ENCODE results near the gene SLC26A6.

- TF ChIP-seq POLR2AphosphoS5 (IDR thresholded peaks at IDR 0.05; ENCODE audit: low read depth, low read length) (no peak), CTCF (IDR thresholded peaks at IDR 0.05 in 2 of 3, conservative IDR thresholded peaks at IDR 0.05 in 1 of 3; ENCODE audit: borderline replicate concordance in 1 of 3, insufficient read depth in 1 of 3, low read depth in 2 of 3, low read length in 2 of 3) (no peak)
Measured at GRCh38 chr3:48619541-48620524, 15.4 kb downstream of the SLC26A6 start.
